Measurements from ENCODE around the gene MMP11.

DNA sequence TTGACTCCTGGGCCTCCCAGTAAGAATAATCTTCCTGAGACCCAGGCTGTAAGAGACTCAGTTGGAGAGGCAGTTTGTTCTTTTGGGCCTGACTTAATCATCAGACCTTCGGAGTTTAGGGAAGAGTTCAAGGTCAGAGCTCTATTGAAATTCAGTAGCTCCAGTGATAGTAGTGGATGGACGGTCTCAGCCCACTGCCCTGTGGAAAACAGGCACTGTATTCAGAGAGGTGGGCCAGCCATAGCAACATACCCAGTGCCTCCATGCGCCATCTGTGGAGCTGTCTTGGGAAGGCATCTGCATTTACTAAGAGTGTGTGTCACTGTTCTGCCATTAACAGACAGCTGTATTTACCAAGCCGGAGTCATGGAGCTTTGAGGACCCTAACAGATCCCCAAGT is 17.0 kb downstream of the MMP11 start:
- TF ChIP-seq, protein P1, sequence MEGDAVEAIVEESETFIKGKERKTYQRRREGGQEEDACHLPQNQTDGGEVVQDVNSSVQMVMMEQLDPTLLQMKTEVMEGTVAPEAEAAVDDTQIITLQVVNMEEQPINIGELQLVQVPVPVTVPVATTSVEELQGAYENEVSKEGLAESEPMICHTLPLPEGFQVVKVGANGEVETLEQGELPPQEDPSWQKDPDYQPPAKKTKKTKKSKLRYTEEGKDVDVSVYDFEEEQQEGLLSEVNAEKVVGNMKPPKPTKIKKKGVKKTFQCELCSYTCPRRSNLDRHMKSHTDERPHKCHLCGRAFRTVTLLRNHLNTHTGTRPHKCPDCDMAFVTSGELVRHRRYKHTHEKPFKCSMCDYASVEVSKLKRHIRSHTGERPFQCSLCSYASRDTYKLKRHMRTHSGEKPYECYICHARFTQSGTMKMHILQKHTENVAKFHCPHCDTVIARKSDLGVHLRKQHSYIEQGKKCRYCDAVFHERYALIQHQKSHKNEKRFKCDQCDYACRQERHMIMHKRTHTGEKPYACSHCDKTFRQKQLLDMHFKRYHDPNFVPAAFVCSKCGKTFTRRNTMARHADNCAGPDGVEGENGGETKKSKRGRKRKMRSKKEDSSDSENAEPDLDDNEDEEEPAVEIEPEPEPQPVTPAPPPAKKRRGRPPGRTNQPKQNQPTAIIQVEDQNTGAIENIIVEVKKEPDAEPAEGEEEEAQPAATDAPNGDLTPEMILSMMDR (IDR thresholded peaks at IDR 0.05): no peak
- TF ChIP-seq POLR2A (IDR thresholded peaks at IDR 0.05): no peak

Data from ovary (tissue), 3 donors.